OCI-LY7 (cell line): ENCODE results near the gene PLCL2. TPM values are rescaled to one million over a fixed set of nuclear protein-coding genes. Genes with fewer than 3 reads are reported as not detected.

Experiments
- BruUV-seq: library from RNA; stranded (reverse); fragments of 400-500 nt; replicated peaks from 2 replicates; lab custom pipeline; 2021; lab: Mats Ljungman, UMichigan
- CTCF ChIA-PET: fragments of 300-600 bp; sonication (Branson Sonifier 250); formaldehyde crosslinking; loops from one replicate; lab custom pipeline; 2022; ENCODE audit warnings: antibody characterized with exemption; ENCODE audit not compliant: unreplicated experiment; lab: Charles Lee
- POLR2A ChIA-PET: fragments of 300-600 bp; sonication (Branson Sonifier 250); formaldehyde crosslinking; loops from one replicate; lab custom pipeline; 2022; ENCODE audit warnings: antibody characterized with exemption; lab: Charles Lee
- DNase-seq: peaks from one replicate; pipeline ENCODE4 v3.0.0-alpha.2; 2015; ENCODE audit warnings: low spot score
- H2AFZ ChIP-seq: fragments of 200-600 bp; sonication (generic), shearing (Covaris generic); 2 replicates; pipeline ENCODE4 v1.6.1; 2014; ENCODE audit warnings: mild to moderate bottlenecking, antibody characterized with exemption, low read length, moderate library complexity
- H3K27ac ChIP-seq: fragments of 200-600 bp; sonication (generic); 2 replicates; pipeline ENCODE4 v1.5.1; 2014; ENCODE audit warnings: mixed run types, low read depth, mild to moderate bottlenecking, moderate library complexity, low read length, inconsistent platforms; ENCODE audit not compliant: poor library complexity, severe bottlenecking
- H3K36me3 ChIP-seq: fragments of 200-600 bp; sonication (generic); 2 replicates; pipeline ENCODE4 v1.6.1; 2014; ENCODE audit warnings: mild to moderate bottlenecking, antibody characterized with exemption, low read length, moderate library complexity, mixed read lengths; ENCODE audit not compliant: insufficient read depth
- H3K4me1 ChIP-seq: fragments of 200-600 bp; sonication (generic); 2 replicates; pipeline ENCODE4 v1.5.1; 2014; ENCODE audit warnings: mild to moderate bottlenecking, low read length; ENCODE audit not compliant: insufficient read depth, poor library complexity, severe bottlenecking
- H3K4me2 ChIP-seq: fragments of 200-600 bp; sonication (generic); 2 replicates; pipeline ENCODE4 v1.6.1; 2014; ENCODE audit warnings: mild to moderate bottlenecking, low read length
- H3K4me3 ChIP-seq: fragments of 200-600 bp; sonication (generic); 2 replicates; pipeline ENCODE4 v1.5.1; 2014; ENCODE audit warnings: mild to moderate bottlenecking, low read depth, low read length; ENCODE audit not compliant: poor library complexity, severe bottlenecking
- H3K79me2 ChIP-seq: fragments of 200-600 bp; sonication (generic); 2 replicates; pipeline ENCODE4 v1.6.1; 2016; ENCODE audit warnings: low read depth, mild to moderate bottlenecking, low read length, moderate library complexity, mixed read lengths; ENCODE audit not compliant: insufficient read depth
- H3K9me2 ChIP-seq: fragments of 200-600 bp; sonication (generic); 2 replicates; pipeline ENCODE4 v1.6.1; 2016; ENCODE audit warnings: mild to moderate bottlenecking, low read length, mixed read lengths; ENCODE audit not compliant: insufficient read depth
- H3K9me3 ChIP-seq: fragments of 200-600 bp; sonication (generic); 2 replicates; pipeline ENCODE4 v1.6.1; 2014; ENCODE audit warnings: mild to moderate bottlenecking, mixed run types, low read length, mixed read lengths
- H4K20me1 ChIP-seq: fragments of 200-600 bp; sonication (generic); 2 replicates; pipeline ENCODE4 v1.6.1; 2014; ENCODE audit warnings: mild to moderate bottlenecking, antibody characterized with exemption, low read length, moderate library complexity, mixed read lengths; ENCODE audit not compliant: insufficient read depth
- EZH2phosphoT487 ChIP-seq: fragments of 200-600 bp; sonication (generic); IDR thresholded peaks from 2 replicates; pipeline ENCODE4 v1.6.1; 2018; ENCODE audit warnings: low read depth, borderline replicate concordance, mild to moderate bottlenecking, mixed run types, antibody characterized with exemption, low read length, moderate library complexity, mixed read lengths
- intact Hi-C: fragments of 100-400 bp; cut with micrococcal nuclease; formaldehyde crosslinking; loops from one replicate; pipeline ENCODE4 v1.10.0; 2022; ENCODE audit not compliant: unreplicated experiment
- total RNA-seq, 2 experiments: library from RNA; depleted of rRNA in 1 of 2; stranded (reverse); fragments of >200 nt in 1 of 2; shearing (Covaris generic) in 1 of 2; gene quantifications; 2 replicates each; pipeline ENCODE4 v1.2.3, GENCODE V29; 2014 to 2022
- TF ChIP-seq, protein P1 (sequence below): fragments of 200-600 bp; sonication (generic); conservative IDR thresholded peaks from 2 replicates; pipeline ENCODE4 v1.5.1; 2014; ENCODE audit warnings: mild to moderate bottlenecking, antibody characterized with exemption, low read length, moderate library complexity, mixed read lengths

The PLCL2 gene
- total RNA-seq, 2 experiments from 2014 or later: 34.1 to 41.6 TPM

DNA sequence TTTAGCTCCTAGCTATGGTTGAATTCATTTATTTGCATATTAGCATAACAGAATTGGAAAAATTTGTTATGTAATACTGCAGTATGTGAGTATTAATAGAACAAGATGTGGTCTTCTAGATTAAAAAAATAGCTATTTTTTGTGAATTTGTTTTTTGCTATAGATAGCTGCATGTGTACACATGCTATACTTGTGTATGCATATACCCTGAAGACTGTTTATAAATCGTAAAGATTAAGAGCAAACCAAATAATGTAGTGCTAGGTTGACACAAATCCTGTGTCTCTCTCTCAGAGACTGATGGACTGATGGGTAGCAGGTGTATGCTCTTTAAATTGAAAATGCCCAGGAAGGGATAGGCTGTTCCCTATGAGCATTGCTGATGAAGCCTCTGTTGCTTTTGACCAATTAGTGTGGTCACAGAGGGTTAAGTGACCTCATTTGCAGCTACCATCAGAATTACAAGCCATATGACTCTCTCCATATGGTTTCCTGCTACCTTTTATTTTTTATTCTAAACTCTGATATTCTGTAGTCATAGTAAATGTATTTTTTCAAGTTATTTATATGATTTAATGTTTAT lies 9.0 kb downstream of the PLCL2 start:
- no TSS peak for BruUV-seq
- Histone ChIP-seq H3K79me2 (peaks cover 100% of the 10 kb centered on the region), H3K4me2 (peak overlapping the region; percentile 50), H3K36me3 (peaks cover 19% of the 10 kb centered on the region), H2AFZ (no peak overlapping the region), H3K9me3 (peaks cover 8% of the 10 kb centered on the region; the same call in 1 of the 2 replicates), H4K20me1 (0 out of 2 replicates have a peak, but pooled peaks cover 4% of the 10 kb centered on the region), H3K4me1 (peaks cover 94% of the 10 kb centered on the region), H3K9me2 (no peaks in the 10 kb centered on the region), H3K27ac (no peak overlapping the region), H3K4me3 (no peak overlapping the region)
- ChIA-PET CTCF (interaction anchor here (0.7 to 1.0 kb wide), 2 partner anchors 15 to 50 kb away, joined by 3 read pairs; no protein-coding TSS in a partner anchor), POLR2A (interaction anchor here (0.6 to 8.7 kb wide), 2 partner anchors 6 to 22 kb away, joined by 3 to 96 read pairs; partner anchors contain the start of gene PLCL2)
- DNase-seq: no peak
- intact Hi-C loops: loop anchor here (10.0 kb wide), 2 partner anchors 459 to 851 kb away; partner anchors contain the start of gene TBC1D5
- no peak for TF ChIP-seq EZH2phosphoT487
- TF ChIP-seq, protein P1, sequence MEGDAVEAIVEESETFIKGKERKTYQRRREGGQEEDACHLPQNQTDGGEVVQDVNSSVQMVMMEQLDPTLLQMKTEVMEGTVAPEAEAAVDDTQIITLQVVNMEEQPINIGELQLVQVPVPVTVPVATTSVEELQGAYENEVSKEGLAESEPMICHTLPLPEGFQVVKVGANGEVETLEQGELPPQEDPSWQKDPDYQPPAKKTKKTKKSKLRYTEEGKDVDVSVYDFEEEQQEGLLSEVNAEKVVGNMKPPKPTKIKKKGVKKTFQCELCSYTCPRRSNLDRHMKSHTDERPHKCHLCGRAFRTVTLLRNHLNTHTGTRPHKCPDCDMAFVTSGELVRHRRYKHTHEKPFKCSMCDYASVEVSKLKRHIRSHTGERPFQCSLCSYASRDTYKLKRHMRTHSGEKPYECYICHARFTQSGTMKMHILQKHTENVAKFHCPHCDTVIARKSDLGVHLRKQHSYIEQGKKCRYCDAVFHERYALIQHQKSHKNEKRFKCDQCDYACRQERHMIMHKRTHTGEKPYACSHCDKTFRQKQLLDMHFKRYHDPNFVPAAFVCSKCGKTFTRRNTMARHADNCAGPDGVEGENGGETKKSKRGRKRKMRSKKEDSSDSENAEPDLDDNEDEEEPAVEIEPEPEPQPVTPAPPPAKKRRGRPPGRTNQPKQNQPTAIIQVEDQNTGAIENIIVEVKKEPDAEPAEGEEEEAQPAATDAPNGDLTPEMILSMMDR: no peak

DNA sequence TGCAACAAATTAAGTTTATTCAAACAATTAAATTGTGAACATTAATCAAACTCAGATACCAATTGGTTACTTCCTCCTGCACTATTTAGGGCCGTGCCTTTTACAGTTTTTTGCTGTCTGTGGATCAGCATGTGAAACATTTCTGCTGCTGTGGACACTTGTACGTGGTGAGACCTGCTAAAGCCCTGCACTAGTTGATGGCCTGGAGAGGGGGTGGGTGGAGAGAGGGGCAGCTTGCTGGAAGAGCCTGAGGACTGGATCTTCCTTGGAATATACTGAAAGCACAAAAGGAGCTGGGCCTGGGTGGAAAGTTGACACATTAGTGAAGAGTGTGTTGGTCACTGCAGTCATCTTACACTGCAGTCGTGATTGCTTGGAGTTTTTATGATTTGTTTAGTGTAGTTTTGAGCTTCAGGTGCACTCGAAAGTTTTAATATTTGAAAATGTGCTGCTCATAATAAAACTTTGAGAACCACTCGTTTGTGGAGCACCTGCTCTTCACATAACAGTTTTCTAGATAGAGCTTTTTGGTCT lies 11.4 kb downstream of the PLCL2 start:
- intact Hi-C loops: loop anchor here (10.0 kb wide), 2 partner anchors 461 to 849 kb away; partner anchors contain the start of gene TBC1D5
- CTCF ChIA-PET: interaction anchor here (1.5 kb wide), 1 partner anchor 10 kb away, joined by 7 read pairs; no protein-coding TSS in a partner anchor
- H3K4me2 ChIP-seq: peak overlapping the region; percentile 99
- no peak for DNase-seq
- no TSS peak for BruUV-seq
- H3K79me2 ChIP-seq: peaks cover 100% of the 10 kb centered on the region
- TF ChIP-seq EZH2phosphoT487: no peak
- TF ChIP-seq, protein P1: no peak
- H3K27ac ChIP-seq: peak overlapping the region; percentile 77
- no peak overlapping the region for H2AFZ ChIP-seq
- peaks cover 94% of the 10 kb centered on the region for H3K4me1 ChIP-seq
- H3K9me3 ChIP-seq: peaks cover 8% of the 10 kb centered on the region; the same call in 1 of the 2 replicates
- no peaks in the 10 kb centered on the region for H3K9me2 ChIP-seq
- H4K20me1 ChIP-seq: 0 out of 2 replicates have a peak, but pooled peaks cover 4% of the 10 kb centered on the region
- POLR2A ChIA-PET: interaction anchor here (0.7 to 8.7 kb wide), 16 partner anchors 9 to 298 kb away, joined by 3 to 96 read pairs (median 4); partner anchors contain the start of gene PLCL2
- H3K36me3 ChIP-seq: peaks cover 19% of the 10 kb centered on the region
- peak overlapping the region; percentile 65 for H3K4me3 ChIP-seq
